ENCODE measurements around the gene NOS1AP. TPM values are rescaled to one million over a fixed set of nuclear protein-coding genes. Genes with fewer than 3 reads are reported as not detected.

The NOS1AP gene
- total and polyA plus RNA-seq, 2 donors (not counting 3 experiments of a cell fraction or from before 2014, with no cell fraction given), result 1.3 to 5.4 TPM

- no peaks in the 10 kb centered on the region for H3K9me1 ChIP-seq (replicated peaks; ENCODE audit: control insufficient read depth, extremely low read depth, insufficient read depth, low read length)
- dilution Hi-C loops (cut with MboI; ENCODE audit: extremely low pct_ligation_motif_present, low sequenced_read_pairs) (no loop called here), intact Hi-C loops (cut with micrococcal nuclease) (loop anchor here (10.0 kb wide), 1 partner anchor 120 kb away; no protein-coding TSS in a partner anchor)
- CTCF ChIA-PET, result no interaction called here
- H3K4me2 ChIP-seq (ENCODE audit: insufficient read depth, low read length), result no peak overlapping the region
- no peak for FAIRE-seq
- TF ChIP-seq GATA2 (IDR thresholded peaks at IDR 0.05; ENCODE audit: insufficient read depth, insufficient read length, low read depth, low read length) (no peak), FOS (IDR thresholded peaks at IDR 0.05; ENCODE audit: borderline replicate concordance, insufficient read depth, low read length) (peak; percentile 42), POLR2AphosphoS5 (IDR thresholded peaks at IDR 0.05; ENCODE audit: insufficient read depth, low read depth, low read length) (no peak), POLR2A (IDR thresholded peaks at IDR 0.05; ENCODE audit: low read depth, low read length) (no peak), EZH2 (IDR thresholded peaks at IDR 0.05; ENCODE audit: borderline replicate concordance, low read depth, low read length, severe bottlenecking) (no peak), MAX (IDR thresholded peaks at IDR 0.05; ENCODE audit: insufficient read depth, insufficient read length) (no peak)
- no peak overlapping the region for H3K4me3 ChIP-seq (replicated peaks in 1 of 3; ENCODE audit: insufficient read depth in 1 of 3, low read depth in 1 of 3, low read length in 3 of 3)
- no peaks in the 10 kb centered on the region for H3K79me2 ChIP-seq (ENCODE audit: control insufficient read depth, insufficient read depth, low read length)
- H3K36me3 ChIP-seq (ENCODE audit: control insufficient read depth in 2 of 2, extremely low read depth in 1 of 2, insufficient read depth in 2 of 2, low read length in 2 of 2), result no peaks in the 10 kb centered on the region
- POLR2A ChIA-PET, result no interaction called here
- no peak for DNase-seq (ENCODE audit: low read depth, low spot score)
- peaks cover 11% of the 10 kb centered on the region for H3K4me1 ChIP-seq (ENCODE audit: control insufficient read depth, extremely low read depth, insufficient read depth, low read length)
- no peak overlapping the region for H3K9ac ChIP-seq (replicated peaks; ENCODE audit: extremely low read depth, insufficient read depth, low read length)
- no peak overlapping the region for H3K27ac ChIP-seq (ENCODE audit: insufficient read depth, low read depth, low read length)
- H2AFZ ChIP-seq (ENCODE audit: low read depth, low read length), result no peak overlapping the region
- no peaks in the 10 kb centered on the region for H3K27me3 ChIP-seq (ENCODE audit: control insufficient read depth in 2 of 2, insufficient read depth in 2 of 2, low read length in 2 of 2)
- no peaks in the 10 kb centered on the region for H3K9me3 ChIP-seq (replicated peaks; ENCODE audit: control insufficient read depth, insufficient read depth, low read length)
- H4K20me1 ChIP-seq (replicated peaks; ENCODE audit: control insufficient read depth, extremely low read depth, insufficient read depth, low read length), result no peaks in the 10 kb centered on the region
- no TSS peak for BruUV-seq (replicated peaks)
Measured at GRCh38 chr1:162074276-162075005, 5.0 kb downstream of the NOS1AP start.

GRCh38 chr1:162075862-162076261, 6.4 kb downstream of the NOS1AP start:
- no TSS peak for BruUV-seq (replicated peaks)
- CTCF ChIA-PET, result no interaction called here
- intact Hi-C loops (cut with micrococcal nuclease), result loop anchor here (10.0 kb wide), 1 partner anchor 119 kb away; no protein-coding TSS in a partner anchor
- dilution Hi-C loops (cut with MboI; ENCODE audit: extremely low pct_ligation_motif_present, low sequenced_read_pairs), result no loop called here
- Histone ChIP-seq H3K27ac (ENCODE audit: insufficient read depth, low read depth, low read length) (no peak overlapping the region), H3K9me1 (replicated peaks; ENCODE audit: control insufficient read depth, extremely low read depth, insufficient read depth, low read length) (no peaks in the 10 kb centered on the region), H3K36me3 (ENCODE audit: control insufficient read depth in 2 of 2, extremely low read depth in 1 of 2, insufficient read depth in 2 of 2, low read length in 2 of 2) (no peaks in the 10 kb centered on the region), H3K4me1 (ENCODE audit: control insufficient read depth, extremely low read depth, insufficient read depth, low read length) (peaks cover 10% of the 10 kb centered on the region), H3K9me3 (replicated peaks; ENCODE audit: control insufficient read depth, insufficient read depth, low read length) (no peaks in the 10 kb centered on the region), H2AFZ (ENCODE audit: low read depth, low read length) (no peak overlapping the region), H3K27me3 (ENCODE audit: control insufficient read depth in 2 of 2, insufficient read depth in 2 of 2, low read length in 2 of 2) (no peaks in the 10 kb centered on the region), H4K20me1 (replicated peaks; ENCODE audit: control insufficient read depth, extremely low read depth, insufficient read depth, low read length) (no peaks in the 10 kb centered on the region), H3K4me2 (ENCODE audit: insufficient read depth, low read length) (no peak overlapping the region), H3K79me2 (ENCODE audit: control insufficient read depth, insufficient read depth, low read length) (no peaks in the 10 kb centered on the region), H3K4me3 (replicated peaks in 1 of 3; ENCODE audit: insufficient read depth in 1 of 3, low read depth in 1 of 3, low read length in 3 of 3) (no peak overlapping the region), H3K9ac (replicated peaks; ENCODE audit: extremely low read depth, insufficient read depth, low read length) (no peak overlapping the region)
- DNase-seq (ENCODE audit: low read depth, low spot score) (no peak), FAIRE-seq (no peak)
- POLR2A ChIA-PET, result no interaction called here
- TF ChIP-seq FOS (IDR thresholded peaks at IDR 0.05; ENCODE audit: borderline replicate concordance, insufficient read depth, low read length), result no peak
- no peak for TF ChIP-seq POLR2A (IDR thresholded peaks at IDR 0.05; ENCODE audit: low read depth, low read length)
- TF ChIP-seq EZH2 (IDR thresholded peaks at IDR 0.05; ENCODE audit: borderline replicate concordance, low read depth, low read length, severe bottlenecking), result no peak
